Measurements from ENCODE around the gene SLC38A10. TPM values are rescaled to one million over a fixed set of nuclear protein-coding genes. Genes with fewer than 3 reads are reported as not detected.

SLC38A10 gene
- total and polyA plus RNA-seq, 10 of the 15 experiments (the other 5 are each of a cell fraction or from before 2014, with no cell fraction given), result 0.52 to 67.9 (median 22.1) TPM

DNA sequence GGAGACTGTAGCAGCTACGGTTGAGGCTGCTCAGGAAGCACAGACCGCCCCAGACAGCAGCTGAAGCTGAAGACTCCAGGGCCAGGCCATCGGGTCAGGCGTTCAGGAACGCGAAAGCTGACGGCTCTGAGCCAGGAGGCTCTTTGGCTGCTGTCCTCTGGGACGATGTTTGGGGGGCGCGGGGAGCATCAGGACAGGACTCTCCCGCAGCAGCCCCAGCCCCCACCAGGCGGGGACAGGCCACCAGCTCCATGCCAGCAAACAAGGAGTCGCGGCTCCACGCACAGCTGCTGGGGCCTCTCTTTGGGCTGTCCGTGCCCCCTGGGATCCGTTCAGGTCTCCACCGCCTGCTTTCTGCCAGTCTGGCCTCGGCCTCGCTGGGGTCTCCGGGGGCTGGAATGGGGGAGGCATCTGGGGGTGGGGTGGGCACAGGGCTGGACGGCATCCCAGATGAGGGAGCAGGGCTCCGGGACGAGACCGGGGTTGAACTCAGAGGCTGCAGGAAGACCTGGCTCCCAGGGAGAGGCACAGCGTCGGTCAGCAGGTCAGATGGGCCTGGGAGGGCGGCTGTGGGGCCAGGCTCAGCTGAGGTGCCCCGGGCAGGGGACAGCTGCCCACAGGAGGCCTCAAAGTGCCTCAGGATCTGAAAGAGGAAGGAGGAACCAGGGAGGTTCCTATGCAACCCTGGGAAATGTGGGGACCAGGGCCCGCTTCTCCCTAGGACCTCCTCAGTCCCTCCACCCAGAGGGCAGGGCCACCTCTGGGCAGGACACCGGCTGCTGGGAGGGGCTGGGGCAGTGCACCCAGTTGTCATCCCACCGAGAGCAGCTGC lies 66.1 kb downstream of the SLC38A10 start (continued):
- TF ChIP-seq, protein P1, sequence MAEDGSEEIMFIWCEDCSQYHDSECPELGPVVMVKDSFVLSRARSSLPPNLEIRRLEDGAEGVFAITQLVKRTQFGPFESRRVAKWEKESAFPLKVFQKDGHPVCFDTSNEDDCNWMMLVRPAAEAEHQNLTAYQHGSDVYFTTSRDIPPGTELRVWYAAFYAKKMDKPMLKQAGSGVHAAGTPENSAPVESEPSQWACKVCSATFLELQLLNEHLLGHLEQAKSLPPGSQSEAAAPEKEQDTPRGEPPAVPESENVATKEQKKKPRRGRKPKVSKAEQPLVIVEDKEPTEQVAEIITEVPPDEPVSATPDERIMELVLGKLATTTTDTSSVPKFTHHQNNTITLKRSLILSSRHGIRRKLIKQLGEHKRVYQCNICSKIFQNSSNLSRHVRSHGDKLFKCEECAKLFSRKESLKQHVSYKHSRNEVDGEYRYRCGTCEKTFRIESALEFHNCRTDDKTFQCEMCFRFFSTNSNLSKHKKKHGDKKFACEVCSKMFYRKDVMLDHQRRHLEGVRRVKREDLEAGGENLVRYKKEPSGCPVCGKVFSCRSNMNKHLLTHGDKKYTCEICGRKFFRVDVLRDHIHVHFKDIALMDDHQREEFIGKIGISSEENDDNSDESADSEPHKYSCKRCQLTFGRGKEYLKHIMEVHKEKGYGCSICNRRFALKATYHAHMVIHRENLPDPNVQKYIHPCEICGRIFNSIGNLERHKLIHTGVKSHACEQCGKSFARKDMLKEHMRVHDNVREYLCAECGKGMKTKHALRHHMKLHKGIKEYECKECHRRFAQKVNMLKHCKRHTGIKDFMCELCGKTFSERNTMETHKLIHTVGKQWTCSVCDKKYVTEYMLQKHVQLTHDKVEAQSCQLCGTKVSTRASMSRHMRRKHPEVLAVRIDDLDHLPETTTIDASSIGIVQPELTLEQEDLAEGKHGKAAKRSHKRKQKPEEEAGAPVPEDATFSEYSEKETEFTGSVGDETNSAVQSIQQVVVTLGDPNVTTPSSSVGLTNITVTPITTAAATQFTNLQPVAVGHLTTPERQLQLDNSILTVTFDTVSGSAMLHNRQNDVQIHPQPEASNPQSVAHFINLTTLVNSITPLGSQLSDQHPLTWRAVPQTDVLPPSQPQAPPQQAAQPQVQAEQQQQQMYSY (CRISPR knock-in tag; IDR thresholded peaks at IDR 0.05), result no peak
- TF ChIP-seq, protein P2, sequence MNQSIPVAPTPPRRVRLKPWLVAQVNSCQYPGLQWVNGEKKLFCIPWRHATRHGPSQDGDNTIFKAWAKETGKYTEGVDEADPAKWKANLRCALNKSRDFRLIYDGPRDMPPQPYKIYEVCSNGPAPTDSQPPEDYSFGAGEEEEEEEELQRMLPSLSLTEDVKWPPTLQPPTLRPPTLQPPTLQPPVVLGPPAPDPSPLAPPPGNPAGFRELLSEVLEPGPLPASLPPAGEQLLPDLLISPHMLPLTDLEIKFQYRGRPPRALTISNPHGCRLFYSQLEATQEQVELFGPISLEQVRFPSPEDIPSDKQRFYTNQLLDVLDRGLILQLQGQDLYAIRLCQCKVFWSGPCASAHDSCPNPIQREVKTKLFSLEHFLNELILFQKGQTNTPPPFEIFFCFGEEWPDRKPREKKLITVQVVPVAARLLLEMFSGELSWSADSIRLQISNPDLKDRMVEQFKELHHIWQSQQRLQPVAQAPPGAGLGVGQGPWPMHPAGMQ (IDR thresholded peaks at IDR 0.05; ENCODE audit: borderline replicate concordance), result no peak
- TF ChIP-seq, protein P3, sequence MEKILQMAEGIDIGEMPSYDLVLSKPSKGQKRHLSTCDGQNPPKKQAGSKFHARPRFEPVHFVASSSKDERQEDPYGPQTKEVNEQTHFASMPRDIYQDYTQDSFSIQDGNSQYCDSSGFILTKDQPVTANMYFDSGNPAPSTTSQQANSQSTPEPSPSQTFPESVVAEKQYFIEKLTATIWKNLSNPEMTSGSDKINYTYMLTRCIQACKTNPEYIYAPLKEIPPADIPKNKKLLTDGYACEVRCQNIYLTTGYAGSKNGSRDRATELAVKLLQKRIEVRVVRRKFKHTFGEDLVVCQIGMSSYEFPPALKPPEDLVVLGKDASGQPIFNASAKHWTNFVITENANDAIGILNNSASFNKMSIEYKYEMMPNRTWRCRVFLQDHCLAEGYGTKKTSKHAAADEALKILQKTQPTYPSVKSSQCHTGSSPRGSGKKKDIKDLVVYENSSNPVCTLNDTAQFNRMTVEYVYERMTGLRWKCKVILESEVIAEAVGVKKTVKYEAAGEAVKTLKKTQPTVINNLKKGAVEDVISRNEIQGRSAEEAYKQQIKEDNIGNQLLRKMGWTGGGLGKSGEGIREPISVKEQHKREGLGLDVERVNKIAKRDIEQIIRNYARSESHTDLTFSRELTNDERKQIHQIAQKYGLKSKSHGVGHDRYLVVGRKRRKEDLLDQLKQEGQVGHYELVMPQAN (conservative IDR thresholded peaks at IDR 0.05), result no peak
- TF ChIP-seq CEBPB (IDR thresholded peaks at IDR 0.05; ENCODE audit: borderline replicate concordance in 1 of 2, low read depth in 2 of 2, low read length in 2 of 2) (no peak), STAT3 (IDR thresholded peaks at IDR 0.05; ENCODE audit: low read depth, low read length) (no peak), ZZZ3 (IDR thresholded peaks at IDR 0.05; ENCODE audit: control insufficient read depth, insufficient read length, low read depth) (no peak), CHD1 (IDR thresholded peaks at IDR 0.05; ENCODE audit: low read depth, low read length) (no peak), CBFB (IDR thresholded peaks at IDR 0.05; ENCODE audit: low read depth) (no peak)
- TF ChIP-seq, protein P4, sequence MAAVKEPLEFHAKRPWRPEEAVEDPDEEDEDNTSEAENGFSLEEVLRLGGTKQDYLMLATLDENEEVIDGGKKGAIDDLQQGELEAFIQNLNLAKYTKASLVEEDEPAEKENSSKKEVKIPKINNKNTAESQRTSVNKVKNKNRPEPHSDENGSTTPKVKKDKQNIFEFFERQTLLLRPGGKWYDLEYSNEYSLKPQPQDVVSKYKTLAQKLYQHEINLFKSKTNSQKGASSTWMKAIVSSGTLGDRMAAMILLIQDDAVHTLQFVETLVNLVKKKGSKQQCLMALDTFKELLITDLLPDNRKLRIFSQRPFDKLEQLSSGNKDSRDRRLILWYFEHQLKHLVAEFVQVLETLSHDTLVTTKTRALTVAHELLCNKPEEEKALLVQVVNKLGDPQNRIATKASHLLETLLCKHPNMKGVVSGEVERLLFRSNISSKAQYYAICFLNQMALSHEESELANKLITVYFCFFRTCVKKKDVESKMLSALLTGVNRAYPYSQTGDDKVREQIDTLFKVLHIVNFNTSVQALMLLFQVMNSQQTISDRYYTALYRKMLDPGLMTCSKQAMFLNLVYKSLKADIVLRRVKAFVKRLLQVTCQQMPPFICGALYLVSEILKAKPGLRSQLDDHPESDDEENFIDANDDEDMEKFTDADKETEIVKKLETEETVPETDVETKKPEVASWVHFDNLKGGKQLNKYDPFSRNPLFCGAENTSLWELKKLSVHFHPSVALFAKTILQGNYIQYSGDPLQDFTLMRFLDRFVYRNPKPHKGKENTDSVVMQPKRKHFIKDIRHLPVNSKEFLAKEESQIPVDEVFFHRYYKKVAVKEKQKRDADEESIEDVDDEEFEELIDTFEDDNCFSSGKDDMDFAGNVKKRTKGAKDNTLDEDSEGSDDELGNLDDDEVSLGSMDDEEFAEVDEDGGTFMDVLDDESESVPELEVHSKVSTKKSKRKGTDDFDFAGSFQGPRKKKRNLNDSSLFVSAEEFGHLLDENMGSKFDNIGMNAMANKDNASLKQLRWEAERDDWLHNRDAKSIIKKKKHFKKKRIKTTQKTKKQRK (IDR thresholded peaks at IDR 0.05; ENCODE audit: low read depth, low read length), result no peak
